Activated CD4-positive, alpha-beta T cell treated with anti-CD3 and anti-CD28 coated beads, Interleukin-2, amount 10 ng/mL, durations not matched to agents 7 days and 5 days (primary cell): ENCODE data around the gene TCF4. TPM values are rescaled to one million over a fixed set of nuclear protein-coding genes. Genes with fewer than 3 reads are reported as not detected.

Experiments
- CTCF ChIA-PET: fragments of 350-600 bp; sonication (Branson Sonifier 250); formaldehyde crosslinking; loops from one replicate; lab custom pipeline; 2021; ENCODE audit warnings: antibody characterized with exemption; lab: Charles Lee
- POLR2A ChIA-PET: fragments of 350-600 bp; sonication (Branson Sonifier 250); formaldehyde crosslinking; loops from one replicate; lab custom pipeline; 2021; ENCODE audit warnings: antibody characterized with exemption; lab: Charles Lee
- DNase-seq: peaks from one replicate; pipeline ENCODE4 v3.0.0-alpha.2; 2020
- H3K27ac Mint-ChIP-seq: one replicate; pipeline ENCODE4 v1.8.0; 2021; ENCODE audit warnings: mild to moderate bottlenecking, moderate library complexity, mixed read lengths
- H3K27me3 Mint-ChIP-seq: one replicate; pipeline ENCODE4 v1.8.0; 2021; ENCODE audit warnings: mixed read lengths
- H3K36me3 Mint-ChIP-seq: one replicate; pipeline ENCODE4 v1.8.0; 2021; ENCODE audit warnings: low read depth, mixed read lengths
- H3K4me1 Mint-ChIP-seq: one replicate; pipeline ENCODE4 v1.8.0; 2021; ENCODE audit warnings: mixed read lengths
- H3K4me3 Mint-ChIP-seq: one replicate; pipeline ENCODE4 v1.8.0; 2021; ENCODE audit warnings: mild to moderate bottlenecking, moderate library complexity, mixed read lengths
- H3K9me3 Mint-ChIP-seq: one replicate; pipeline ENCODE4 v1.8.0; 2021; ENCODE audit warnings: mixed read lengths
- microRNA-seq: library from miRNA; unstranded; fragments of <30 nt; microRNA quantifications from one replicate; pipeline ENCODE4 v1.2.0, GENCODE V29; 2021; ENCODE audit warnings: borderline microRNAs expressed, borderline replicate concordance
- total RNA-seq, 2 experiments: library from RNA; stranded (reverse); gene quantifications; one replicate each; pipeline ENCODE4 v1.2.3, GENCODE V29; 2021

Gene TCF4
- total RNA-seq, 2 experiments from 2014 or later, result 1.7 to 2.4 TPM

DNA sequence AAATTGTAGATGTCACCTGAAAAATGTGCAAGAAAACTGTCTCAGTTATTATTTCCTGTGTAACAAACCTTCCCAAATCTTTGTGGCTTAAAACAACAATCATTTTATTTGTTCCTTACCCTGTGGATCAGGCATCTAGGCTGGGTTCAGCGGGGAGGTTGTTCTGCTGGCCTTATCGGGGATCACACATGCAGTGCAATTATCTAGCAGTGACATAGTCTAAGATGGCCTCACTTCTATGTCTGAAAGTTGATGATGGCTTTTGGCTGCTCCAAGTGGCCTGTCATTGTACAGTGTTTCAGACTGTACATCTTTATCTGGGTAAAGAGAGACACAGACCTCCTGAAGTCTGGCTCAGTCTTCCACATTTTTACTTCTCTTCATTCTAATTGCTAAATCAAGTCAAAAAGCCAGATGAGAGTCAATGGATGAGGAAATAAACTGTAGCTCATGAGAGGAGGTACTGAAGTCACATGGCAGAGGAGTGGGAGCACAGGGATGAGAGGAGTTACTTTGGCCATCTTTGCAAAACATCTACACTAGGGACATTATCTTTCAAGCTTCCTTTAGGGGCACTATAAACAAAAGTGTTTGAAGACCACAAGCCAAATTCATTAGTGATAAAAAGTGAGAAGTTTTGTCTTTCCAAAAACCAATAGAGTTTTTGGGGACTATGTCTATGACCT is 385.6 kb downstream of the TCF4 start:
- CTCF ChIA-PET, result no interaction called here
- no peaks in the 10 kb centered on the region for H3K36me3 Mint-ChIP-seq

DNA sequence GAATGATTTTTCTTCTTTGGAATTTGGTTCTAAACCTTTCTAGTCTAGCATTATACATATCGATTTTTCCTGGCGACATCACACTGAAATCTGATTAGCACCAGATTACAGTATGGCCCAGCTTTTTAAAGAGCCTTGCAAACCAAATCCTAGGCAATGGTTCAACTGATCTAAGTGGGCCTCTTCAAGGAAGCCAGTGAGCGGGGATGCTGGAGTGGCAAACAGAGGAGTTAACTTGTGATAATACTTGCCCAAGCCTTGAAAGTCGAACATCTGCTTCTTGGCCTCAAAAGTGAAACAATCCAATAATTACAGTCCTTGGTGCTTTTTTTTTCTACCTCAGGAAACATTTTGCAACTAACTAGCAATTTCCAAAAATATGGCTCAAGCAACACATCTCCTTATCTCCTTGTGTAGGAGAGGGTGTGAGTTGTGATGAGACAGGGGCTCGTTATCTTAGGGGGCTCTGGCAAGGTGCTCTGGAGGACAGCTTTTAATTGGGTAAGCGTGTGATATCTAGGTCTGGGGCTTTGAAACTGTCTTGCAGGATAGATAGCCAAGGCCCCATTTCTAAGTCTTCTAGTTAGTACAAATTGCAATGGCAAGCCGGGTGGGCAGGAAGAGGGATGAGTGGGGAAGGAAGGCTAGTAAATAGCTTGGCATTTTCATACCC is 388.6 kb downstream of the TCF4 start:
- no peak overlapping the region for H3K4me3 Mint-ChIP-seq
- DNase-seq, result no peak
- H3K27ac Mint-ChIP-seq, result no peak overlapping the region
- H3K9me3 Mint-ChIP-seq, result no peaks in the 10 kb centered on the region
- POLR2A ChIA-PET, result no interaction called here
- no peaks in the 10 kb centered on the region for H3K36me3 Mint-ChIP-seq
- H3K4me1 Mint-ChIP-seq, result no peaks in the 10 kb centered on the region
- peaks cover 1% of the 10 kb centered on the region for H3K27me3 Mint-ChIP-seq
- CTCF ChIA-PET, result no interaction called here

More for the DNA sequence above, 385.6 kb downstream of the TCF4 start:
- H3K27ac Mint-ChIP-seq, result no peak overlapping the region
- H3K27me3 Mint-ChIP-seq, result no peaks in the 10 kb centered on the region
- POLR2A ChIA-PET, result no interaction called here
- no peak for DNase-seq
- no peaks in the 10 kb centered on the region for H3K9me3 Mint-ChIP-seq
- no peaks in the 10 kb centered on the region for H3K4me1 Mint-ChIP-seq
- H3K4me3 Mint-ChIP-seq, result no peak overlapping the region

DNA sequence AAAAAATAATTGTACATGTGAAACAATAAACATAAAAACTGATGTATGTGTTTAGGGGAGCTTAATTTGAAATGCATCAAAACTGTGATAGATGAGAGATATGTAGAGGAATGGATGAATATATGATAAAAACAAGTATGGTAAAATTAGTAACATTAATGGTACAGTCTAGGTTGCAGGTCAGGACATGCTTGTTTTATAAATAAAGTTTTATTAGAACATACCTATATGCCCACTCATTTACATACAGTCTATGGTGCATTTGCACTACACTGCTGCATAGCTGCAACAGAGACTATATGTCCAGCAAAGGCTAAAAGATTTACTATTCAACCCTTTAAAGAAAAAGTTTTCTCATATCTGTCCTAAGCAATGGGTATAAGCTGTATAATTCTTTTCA is 392.1 kb downstream of the TCF4 start:
- ChIA-PET CTCF (interaction anchor here (0.6 kb wide), 1 partner anchor 300 kb away, joined by 4 read pairs; no protein-coding TSS in a partner anchor), POLR2A (no interaction called here)
- Mint-ChIP-seq H3K27ac (no peak overlapping the region), H3K4me1 (no peaks in the 10 kb centered on the region), H3K9me3 (no peaks in the 10 kb centered on the region), H3K36me3 (no peaks in the 10 kb centered on the region), H3K27me3 (peaks cover 2% of the 10 kb centered on the region), H3K4me3 (no peak overlapping the region)
- no peak for DNase-seq

DNA sequence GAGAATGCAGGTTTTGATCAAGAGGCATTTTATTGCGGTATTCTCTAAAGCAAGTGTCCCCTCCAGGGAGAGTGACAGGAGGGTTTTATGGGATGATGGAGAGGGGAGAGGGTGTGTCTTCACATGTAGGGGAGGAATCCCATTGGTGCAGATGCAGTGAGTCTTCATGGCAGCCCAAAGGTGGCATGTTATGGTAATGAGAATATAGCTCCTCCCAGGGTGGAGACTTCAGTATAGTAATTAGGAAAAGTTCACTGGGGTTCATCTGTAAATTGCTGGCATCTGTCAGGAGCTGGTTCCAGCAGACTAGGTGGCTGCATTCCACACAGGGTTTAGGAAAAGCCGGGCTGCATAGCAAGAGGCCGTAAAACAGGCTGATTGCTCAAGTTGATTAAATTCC is 398.0 kb downstream of the TCF4 start:
- ChIA-PET POLR2A (no interaction called here), CTCF (no interaction called here)
- no peaks in the 10 kb centered on the region for H3K4me1 Mint-ChIP-seq
- no peak overlapping the region for H3K27ac Mint-ChIP-seq
- no peak for DNase-seq
- no peaks in the 10 kb centered on the region for H3K9me3 Mint-ChIP-seq
- H3K36me3 Mint-ChIP-seq, result no peaks in the 10 kb centered on the region
- no peak overlapping the region for H3K4me3 Mint-ChIP-seq
- H3K27me3 Mint-ChIP-seq, result peaks cover 2% of the 10 kb centered on the region

DNA sequence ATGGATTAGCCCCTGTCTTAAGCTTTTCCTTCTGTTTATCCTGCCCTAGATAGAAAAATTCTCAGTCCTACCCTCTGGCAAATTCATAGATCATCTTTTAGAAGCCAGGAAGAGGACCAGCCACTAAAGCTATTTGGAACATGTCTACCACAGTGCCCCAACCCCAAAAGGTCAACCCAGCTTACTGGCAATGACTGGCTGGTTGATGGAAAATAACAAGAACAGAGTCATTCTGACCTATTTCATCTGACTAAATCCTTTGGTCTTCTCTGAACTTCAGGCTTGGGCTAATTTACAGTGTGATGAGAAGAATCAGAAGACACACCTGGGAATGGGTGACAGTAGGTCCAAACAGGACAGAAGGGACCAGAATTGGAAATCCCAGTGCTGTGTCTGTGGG is 401.4 kb downstream of the TCF4 start:
- POLR2A ChIA-PET, result no interaction called here
- CTCF ChIA-PET, result no interaction called here

DNA sequence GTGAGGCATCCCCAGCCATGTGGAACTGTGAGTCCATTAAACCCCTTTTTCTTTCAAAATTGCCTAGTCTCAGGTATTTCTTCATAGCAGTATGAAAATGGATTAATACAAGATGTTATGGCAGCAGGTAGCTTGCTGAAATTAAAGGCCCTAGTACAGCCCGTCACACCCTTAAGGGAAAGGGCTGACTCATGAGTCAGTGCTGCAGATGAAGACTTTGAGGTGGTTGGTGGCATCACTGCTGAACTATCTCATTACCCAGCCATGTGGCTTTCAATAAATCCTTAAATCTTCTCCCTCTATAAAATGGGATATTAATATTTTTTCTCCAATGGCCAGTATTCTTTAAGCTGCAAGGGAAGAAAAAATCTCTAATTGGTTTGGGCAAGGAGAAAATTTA is 402.6 kb downstream of the TCF4 start:
- no peaks in the 10 kb centered on the region for H3K4me1 Mint-ChIP-seq
- H3K9me3 Mint-ChIP-seq, result no peaks in the 10 kb centered on the region
- no peaks in the 10 kb centered on the region for H3K36me3 Mint-ChIP-seq
- ChIA-PET CTCF (no interaction called here), POLR2A (no interaction called here)
- no peak for DNase-seq
- H3K27me3 Mint-ChIP-seq, result peaks cover 2% of the 10 kb centered on the region
- no peak overlapping the region for H3K4me3 Mint-ChIP-seq
- H3K27ac Mint-ChIP-seq, result no peak overlapping the region

More for the DNA sequence above, 401.4 kb downstream of the TCF4 start:
- no peaks in the 10 kb centered on the region for H3K9me3 Mint-ChIP-seq
- DNase-seq, result no peak
- H3K4me1 Mint-ChIP-seq, result no peaks in the 10 kb centered on the region
- peaks cover 2% of the 10 kb centered on the region for H3K27me3 Mint-ChIP-seq
- H3K27ac Mint-ChIP-seq, result no peak overlapping the region
- no peaks in the 10 kb centered on the region for H3K36me3 Mint-ChIP-seq
- no peak overlapping the region for H3K4me3 Mint-ChIP-seq

DNA sequence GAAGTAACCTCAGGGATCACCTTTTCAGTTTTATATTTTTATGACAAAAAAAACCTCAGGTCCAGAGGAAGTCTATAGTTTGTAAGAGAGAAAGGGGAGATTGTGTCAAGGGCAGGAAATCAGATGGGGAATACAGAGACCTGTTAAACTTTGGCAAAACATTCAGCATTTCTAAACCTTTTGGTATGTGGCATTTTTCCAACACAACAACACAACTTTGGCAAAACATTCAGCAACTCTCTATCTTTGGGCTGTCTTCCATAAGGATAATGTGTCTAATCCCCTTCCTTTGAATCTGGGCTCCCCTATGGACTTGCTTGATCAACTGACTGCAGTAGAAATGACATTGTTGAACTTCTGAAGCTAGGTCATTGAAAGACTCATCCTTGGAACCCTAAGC is 408.2 kb downstream of the TCF4 start:
- POLR2A ChIA-PET, result no interaction called here
- no peak for DNase-seq
- H3K4me3 Mint-ChIP-seq, result no peak overlapping the region

DNA sequence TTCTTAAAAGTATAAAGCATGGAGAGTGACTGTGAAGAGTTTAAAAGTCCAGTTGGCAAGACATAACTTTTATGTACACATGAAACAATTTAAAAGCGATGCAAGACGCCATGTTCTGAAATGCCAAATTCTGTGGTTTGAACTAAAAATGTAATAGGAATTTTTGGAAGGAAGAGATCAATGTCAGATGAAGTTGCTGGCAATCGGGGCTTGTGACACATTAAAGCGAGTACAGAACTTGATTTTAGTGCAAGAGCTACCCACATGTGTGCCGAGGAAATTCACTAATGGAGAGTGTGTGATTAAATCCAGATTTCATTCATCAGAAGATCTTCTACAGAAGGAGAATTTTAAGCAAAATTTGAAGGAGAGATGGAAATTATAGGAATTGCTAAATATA is 408.6 kb downstream of the TCF4 start:
- no peaks in the 10 kb centered on the region for H3K9me3 Mint-ChIP-seq
- peaks cover 2% of the 10 kb centered on the region for H3K27me3 Mint-ChIP-seq
- no peak overlapping the region for H3K4me3 Mint-ChIP-seq
- H3K27ac Mint-ChIP-seq, result no peak overlapping the region
- CTCF ChIA-PET, result no interaction called here
- POLR2A ChIA-PET, result no interaction called here
- no peaks in the 10 kb centered on the region for H3K36me3 Mint-ChIP-seq
- DNase-seq, result no peak
- H3K4me1 Mint-ChIP-seq, result no peaks in the 10 kb centered on the region

More for the DNA sequence above, 408.2 kb downstream of the TCF4 start:
- H3K4me1 Mint-ChIP-seq, result no peaks in the 10 kb centered on the region
- CTCF ChIA-PET, result no interaction called here
- H3K36me3 Mint-ChIP-seq, result no peaks in the 10 kb centered on the region
- peaks cover 2% of the 10 kb centered on the region for H3K27me3 Mint-ChIP-seq
- H3K9me3 Mint-ChIP-seq, result no peaks in the 10 kb centered on the region
- H3K27ac Mint-ChIP-seq, result no peak overlapping the region

DNA sequence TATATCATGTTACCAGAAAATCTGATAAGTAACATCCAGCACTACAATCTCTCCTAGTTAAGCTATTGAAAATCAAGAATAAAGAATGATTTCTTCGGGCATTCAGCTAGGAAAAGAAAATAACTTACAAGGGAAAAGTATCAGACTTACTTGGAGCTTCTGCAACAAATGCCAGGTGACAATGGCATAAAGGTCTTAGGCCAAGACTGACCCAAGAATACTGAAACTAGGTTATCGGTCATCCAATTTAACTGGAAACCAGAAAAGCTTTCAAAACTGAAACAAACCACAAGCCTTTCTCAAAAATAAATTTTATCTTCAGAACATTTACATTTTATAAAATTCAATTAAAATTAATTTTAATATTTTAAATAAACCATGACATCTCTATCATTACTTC is 414.7 kb downstream of the TCF4 start:
- no peak for DNase-seq
- Mint-ChIP-seq H3K27ac (no peak overlapping the region), H3K4me3 (no peak overlapping the region), H3K4me1 (no peaks in the 10 kb centered on the region), H3K36me3 (no peaks in the 10 kb centered on the region), H3K27me3 (no peaks in the 10 kb centered on the region), H3K9me3 (peaks cover 4% of the 10 kb centered on the region)
- POLR2A ChIA-PET, result no interaction called here
- CTCF ChIA-PET, result interaction anchor here (0.7 to 1.1 kb wide), 2 partner anchors 8 to 24 kb away, joined by 3 to 4 read pairs; no protein-coding TSS in a partner anchor

Small RNA genes within 50 kb of the gene (microRNA-seq; reads per million reads assigned to microRNA genes)
- gene MIR4529, result not detected
